Panc1 (cell line): ENCODE measurements around the gene NOS1AP. TPM values are rescaled to one million over a fixed set of nuclear protein-coding genes. Genes with fewer than 3 reads are reported as not detected.

ENCODE experiments used
- ATAC-seq: fragments of 200-7000 bp; cut with Tn5 transposase; 2 replicates; pipeline ENCODE4 v1.9.1; 2020; ENCODE audit warnings: mild to moderate bottlenecking, moderate library complexity
- BruUV-seq: library from RNA; stranded (reverse); fragments of 400-500 nt; replicated peaks from 2 replicates; lab custom pipeline; 2021; lab: Mats Ljungman, UMichigan
- CTCF ChIA-PET: fragments of 300-600 bp; sonication (Branson Sonifier 250); formaldehyde crosslinking; loops from one replicate; lab custom pipeline; 2022; ENCODE audit warnings: antibody characterized with exemption; lab: Charles Lee
- POLR2A ChIA-PET: fragments of 300-600 bp; sonication (Branson Sonifier 250); formaldehyde crosslinking; loops from one replicate; lab custom pipeline; 2022; ENCODE audit warnings: antibody characterized with exemption; lab: Charles Lee
- DNase-seq: peaks from one replicate; pipeline ENCODE4 v3.0.0-alpha.2; 2010; ENCODE audit warnings: low read depth, low spot score
- H3K27ac ChIP-seq: 2 replicates; pipeline ENCODE4 v1.5.1; 2011; ENCODE audit warnings: mild to moderate bottlenecking, low read length, inconsistent platforms
- H3K27me3 ChIP-seq: fragments of 200-500 bp; sonication (Bioruptor generic); 2 replicates; pipeline ENCODE4 v1.6.0; 2014; ENCODE audit warnings: low read length, inconsistent platforms; ENCODE audit not compliant: control insufficient read depth, insufficient read depth
- H3K36me3 ChIP-seq: fragments of 200-500 bp; sonication (Bioruptor generic); 2 replicates; pipeline ENCODE4 v1.5.1; 2014; ENCODE audit warnings: inconsistent platforms, mild to moderate bottlenecking, low read length, moderate library complexity; ENCODE audit not compliant: control insufficient read depth, insufficient read depth
- H3K4me1 ChIP-seq: 2 replicates; pipeline ENCODE4 v1.5.1; 2011; ENCODE audit warnings: inconsistent platforms, mild to moderate bottlenecking, low read length, moderate library complexity; ENCODE audit not compliant: control insufficient read depth, insufficient read depth
- H3K4me3 ChIP-seq, 2 experiments: 2 replicates each; pipeline ENCODE4 v1.5.1; 2011 to 2012; ENCODE audit warnings: low read depth in 2 of 2, low read length in 2 of 2, mild to moderate bottlenecking in 2 of 2, inconsistent platforms in 1 of 2, moderate library complexity in 1 of 2
- H3K9me3 ChIP-seq: fragments of 200-500 bp; sonication (Bioruptor generic); 2 replicates; pipeline ENCODE4 v1.5.1; 2014; ENCODE audit warnings: low read depth, mild to moderate bottlenecking, inconsistent platforms, low read length, moderate library complexity; ENCODE audit not compliant: control insufficient read depth, insufficient read depth
- CTCF ChIP-seq: fragments of 450-650 bp; IDR thresholded peaks from 2 replicates; pipeline ENCODE4 v1.5.1; 2017; ENCODE audit warnings: mild to moderate bottlenecking
- POLR2AphosphoS5 ChIP-seq: IDR thresholded peaks from 2 replicates; pipeline ENCODE4 v1.6.1; 2012; ENCODE audit warnings: mild to moderate bottlenecking, low read depth, low read length, moderate library complexity
- REST ChIP-seq, 2 experiments: IDR thresholded peaks; 2 replicates each; pipeline ENCODE4 v1.6.1; 2011 to 2012; ENCODE audit warnings: low read depth in 2 of 2, control low read depth in 1 of 2, low read length in 1 of 2, mild to moderate bottlenecking in 1 of 2, moderate library complexity in 1 of 2; ENCODE audit not compliant: insufficient read depth in 1 of 2
- SIN3A ChIP-seq: IDR thresholded peaks from 2 replicates; pipeline ENCODE4 v1.6.1; 2012; ENCODE audit warnings: low read depth, mild to moderate bottlenecking, low read length, moderate library complexity, borderline replicate concordance; ENCODE audit not compliant: insufficient read depth
- TCF7L2 ChIP-seq: IDR thresholded peaks from 2 replicates; pipeline ENCODE4 v1.6.1; 2011; ENCODE audit warnings: mild to moderate bottlenecking, low read depth, low read length, inconsistent platforms
- in situ Hi-C: cut with HindIII; loops from 2 replicates; pipeline ENCODE4 v1.10.0; 2016; ENCODE audit warnings: low sequenced_read_pairs, low pct_unique_long_range_greater_than_20kb
- intact Hi-C: fragments of 100-400 bp; cut with micrococcal nuclease; formaldehyde crosslinking; loops from one replicate; pipeline ENCODE4 v1.10.0; 2022; ENCODE audit not compliant: unreplicated experiment
- total RNA-seq: library from RNA; stranded (reverse); gene quantifications from one replicate; pipeline ENCODE4 v1.2.1, GENCODE V29; 2021; ENCODE audit not compliant: unreplicated experiment

The NOS1AP gene
- total RNA-seq, 1 experiment from 2014 or later, result 27.9 TPM

GRCh38 chr1:162315673-162316072 lies 246.2 kb downstream of the NOS1AP start:
- no TSS peak for BruUV-seq
- H3K4me1 ChIP-seq, result no peaks in the 10 kb centered on the region
- no peak overlapping the region for H3K4me3 ChIP-seq
- POLR2A ChIA-PET, result no interaction called here
- TF ChIP-seq REST (IDR thresholded peaks at IDR 0.05; ENCODE audit: insufficient read depth in 1 of 2, low read depth in 2 of 2, low read length in 1 of 2) (no peak), TCF7L2 (no peak), SIN3A (no peak), POLR2AphosphoS5 (no peak), CTCF (no peak)
- H3K27me3 ChIP-seq, result no peaks in the 10 kb centered on the region
- ATAC-seq (no peak), DNase-seq (no peak)
- in situ Hi-C loops (no loop called here), intact Hi-C loops (no loop called here)
- H3K27ac ChIP-seq, result no peak overlapping the region
- H3K9me3 ChIP-seq, result no peaks in the 10 kb centered on the region
- CTCF ChIA-PET, result no interaction called here
- H3K36me3 ChIP-seq, result no peaks in the 10 kb centered on the region

GRCh38 chr1:162316187-162316586 lies 246.7 kb downstream of the NOS1AP start:
- no peak for ATAC-seq
- in situ Hi-C loops, result no loop called here
- Histone ChIP-seq H3K4me1 (no peaks in the 10 kb centered on the region), H3K27me3 (no peaks in the 10 kb centered on the region), H3K36me3 (no peaks in the 10 kb centered on the region), H3K27ac (no peak overlapping the region), H3K4me3 (no peak overlapping the region), H3K9me3 (no peaks in the 10 kb centered on the region)
- no TSS peak for BruUV-seq
- TF ChIP-seq POLR2AphosphoS5 (no peak), REST (IDR thresholded peaks at IDR 0.05; ENCODE audit: insufficient read depth in 1 of 2, low read depth in 2 of 2, low read length in 1 of 2) (no peak), CTCF (no peak), SIN3A (no peak), TCF7L2 (no peak)
- DNase-seq, result no peak
- ChIA-PET CTCF (no interaction called here), POLR2A (no interaction called here)
- intact Hi-C loops, result no loop called here
